NCI-H510A treated with DMSO at 0.1 percent for 48 hours (cell line): ENCODE measurements around the gene TMEM245.
A peak's percentile ranks its signal among the peaks of the same experiment; 100 is the strongest.
"Not testable (repeated sequence)": the region's sequence is repeated elsewhere in the genome, so short reads cannot be mapped to it uniquely, and the experiment has no call there.

ENCODE experiments used
- DNase-seq: peaks from one replicate; lab custom pipeline; 2025; lab: John Stamatoyannopoulos, UW

TMEM245 gene

GRCh38 chr9:109132567-109133021, 12.8 kb upstream of the TMEM245 start:
- no peak for DNase-seq

- no peak for DNase-seq
Measured at GRCh38 chr9:109129470-109130197, 9.9 kb upstream of the TMEM245 start.

- not testable (repeated sequence) for DNase-seq
Measured at GRCh38 chr9:109126671-109127070, 6.9 kb upstream of the TMEM245 start.

GRCh38 chr9:109124121-109124520, 4.4 kb upstream of the TMEM245 start:
- no peak for DNase-seq

- DNase-seq: no peak
Measured at GRCh38 chr9:109122726-109123621, 3.2 kb upstream of the TMEM245 start.

GRCh38 chr9:109121232-109121796, 1.6 kb upstream of the TMEM245 start:
- no peak for DNase-seq

GRCh38 chr9:109120204-109120789, 550 bp upstream of the TMEM245 start:
- no peak for DNase-seq

GRCh38 chr9:109118808-109119438, 824 bp downstream of the TMEM245 start:
- no peak for DNase-seq

GRCh38 chr9:109117856-109118807, 1.6 kb downstream of the TMEM245 start:
- DNase-seq: no peak

- DNase-seq: no peak
Measured at GRCh38 chr9:109115931-109116526, 3.7 kb downstream of the TMEM245 start.

GRCh38 chr9:109114670-109115069, 5.1 kb downstream of the TMEM245 start:
- DNase-seq: no peak

- no peak for DNase-seq
Measured at GRCh38 chr9:109113892-109114609, 5.7 kb downstream of the TMEM245 start.

- no peak for DNase-seq
Measured at GRCh38 chr9:109113254-109113653, 6.5 kb downstream of the TMEM245 start.

GRCh38 chr9:109110329-109111021, 9.3 kb downstream of the TMEM245 start:
- no peak for DNase-seq

- no peak for DNase-seq
Measured at GRCh38 chr9:109109967-109110328, 9.8 kb downstream of the TMEM245 start.

- DNase-seq: peak; percentile 23
Measured at GRCh38 chr9:109108318-109108717, 11.4 kb downstream of the TMEM245 start.

GRCh38 chr9:109107402-109108240, 12.1 kb downstream of the TMEM245 start:
- no peak for DNase-seq

- DNase-seq: no peak
Measured at GRCh38 chr9:109101810-109102209, 17.9 kb downstream of the TMEM245 start.
